Erythroblast (primary cell): ENCODE data around the gene KLHDC7B.

Source experiments
- DNase-seq, 2 experiments: peaks; one replicate each; lab custom pipeline; 2025; lab: John Stamatoyannopoulos, UW
- GATA1 ChIP-seq: IDR thresholded peaks from 2 replicates; pipeline ENCODE4 v1.6.1; 2011; ENCODE audit warnings: low read depth, mild to moderate bottlenecking, control low read depth, low read length, moderate library complexity
- POLR2A ChIP-seq: IDR thresholded peaks from 2 replicates; pipeline ENCODE4 v1.6.1; 2011; ENCODE audit warnings: mild to moderate bottlenecking, low read length

KLHDC7B gene

DNA sequence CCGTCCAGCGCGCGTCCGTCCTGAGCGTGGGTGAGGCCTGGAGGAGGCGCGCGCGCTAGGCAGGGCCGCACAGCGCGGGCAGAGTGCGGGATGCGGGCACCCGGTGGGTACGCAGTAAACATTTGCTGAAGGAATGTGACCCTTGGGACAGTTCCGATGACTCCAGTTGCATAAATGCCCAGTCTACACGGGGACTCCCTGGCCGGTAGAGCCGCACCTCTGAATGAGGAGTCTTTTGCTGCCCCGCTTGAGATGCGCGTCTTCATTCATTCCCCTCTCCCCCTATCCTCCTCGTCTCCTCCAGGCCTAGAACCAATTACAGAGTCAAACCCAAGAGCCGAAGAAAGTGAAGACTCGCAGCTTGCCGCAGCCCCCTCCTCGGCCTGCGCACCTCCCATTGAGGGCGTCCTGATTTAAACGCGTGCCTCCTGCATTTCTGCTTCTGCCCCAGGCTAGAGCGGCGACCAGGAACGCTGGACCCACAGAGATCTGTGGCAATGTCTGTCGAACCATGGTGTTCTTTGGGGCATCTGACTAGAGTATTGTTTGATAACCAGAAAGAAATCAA, 37.7 kb downstream of the KLHDC7B start:
- TF ChIP-seq GATA1 (no peak), POLR2A (peak; percentile 5)
- no peak for DNase-seq

DNA sequence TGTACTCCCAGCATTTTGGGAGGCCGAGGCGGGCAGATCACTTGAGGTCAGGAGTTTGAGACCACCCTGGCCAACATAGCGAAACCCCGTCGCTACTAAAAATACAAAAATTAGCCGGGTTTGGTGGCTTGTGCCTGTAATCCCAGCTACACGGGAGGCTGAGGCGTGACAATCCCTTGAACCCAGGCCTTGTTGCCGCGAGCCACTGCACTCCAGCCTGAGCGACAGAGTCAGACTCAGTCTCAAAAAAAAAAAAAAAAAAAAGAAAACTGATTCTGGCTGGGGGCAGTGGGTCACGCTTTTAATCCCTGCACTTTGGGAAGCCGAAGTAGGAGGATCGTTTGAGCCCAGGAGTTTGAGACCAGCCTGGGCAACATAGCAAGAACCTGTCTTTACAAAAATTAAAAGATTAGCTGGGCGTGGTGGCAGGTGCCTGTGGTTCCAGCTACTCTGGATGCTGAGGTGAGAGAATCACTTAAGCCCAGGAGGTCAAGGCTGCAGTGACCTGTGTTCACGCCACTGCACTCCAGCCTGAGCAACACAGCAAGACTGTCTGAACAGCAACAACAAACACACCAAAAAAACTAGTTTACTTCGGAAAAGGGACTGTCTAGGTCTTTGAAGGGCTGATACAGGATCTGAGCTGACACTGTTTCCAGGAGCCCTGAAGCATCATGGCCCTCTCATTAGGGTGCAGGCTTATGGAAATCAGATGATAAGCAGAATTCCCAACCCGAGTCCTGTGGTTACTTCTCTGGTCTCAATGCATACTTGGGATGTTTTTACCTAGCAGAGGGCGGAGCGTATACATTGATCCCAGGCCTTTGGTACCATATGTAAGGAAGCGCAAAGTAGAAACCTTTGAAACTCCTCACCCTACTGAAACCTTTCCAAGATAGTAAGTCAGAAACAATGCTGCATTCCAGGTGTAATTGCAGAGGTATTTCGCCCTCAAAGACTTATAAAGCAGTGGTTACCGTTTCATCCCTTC, 38.7 kb downstream of the KLHDC7B start:
- TF ChIP-seq POLR2A (no peak), GATA1 (no peak)
- no peak for DNase-seq

DNA sequence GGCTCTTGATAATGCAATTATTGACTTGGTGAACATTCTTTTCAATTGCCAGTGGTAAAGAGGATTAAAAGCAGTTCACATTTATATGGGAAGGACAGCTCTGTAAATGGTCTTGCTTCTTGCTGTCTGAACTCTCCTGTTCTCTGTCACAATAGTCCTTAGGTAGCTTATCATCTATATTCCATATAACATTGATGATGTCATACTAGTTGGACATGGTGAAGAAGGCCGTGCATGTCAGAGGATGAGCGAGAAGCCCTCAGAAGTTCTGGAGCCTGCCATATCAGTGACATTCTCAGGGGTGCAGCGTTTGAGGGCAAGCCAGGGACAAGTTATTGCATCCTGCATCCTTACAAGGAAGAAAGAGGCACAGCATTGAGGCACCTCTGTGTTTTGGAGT, 39.5 kb downstream of the KLHDC7B start:
- no peak for TF ChIP-seq POLR2A
- no peak for TF ChIP-seq GATA1
- DNase-seq = no peak

DNA sequence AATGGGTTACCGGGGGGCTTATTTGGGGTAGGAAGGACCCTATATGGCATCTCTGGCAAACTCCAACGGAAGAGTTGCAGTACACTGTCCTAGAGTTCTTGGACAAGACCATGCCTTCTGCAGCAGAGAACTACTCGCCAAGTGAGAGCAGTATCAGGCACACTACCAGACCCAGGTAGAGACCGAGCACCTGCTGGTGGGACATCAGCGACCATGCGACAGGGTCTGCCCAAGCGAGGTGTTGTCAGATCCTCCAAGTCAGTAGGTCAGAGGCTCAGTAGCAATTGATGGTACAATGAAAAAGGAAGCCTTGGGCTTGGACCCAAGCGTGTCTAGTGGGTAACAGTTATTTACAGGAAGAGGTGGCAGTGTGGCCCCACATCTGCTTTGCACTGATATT, 40.1 kb downstream of the KLHDC7B start:
- DNase-seq = no peak

DNA sequence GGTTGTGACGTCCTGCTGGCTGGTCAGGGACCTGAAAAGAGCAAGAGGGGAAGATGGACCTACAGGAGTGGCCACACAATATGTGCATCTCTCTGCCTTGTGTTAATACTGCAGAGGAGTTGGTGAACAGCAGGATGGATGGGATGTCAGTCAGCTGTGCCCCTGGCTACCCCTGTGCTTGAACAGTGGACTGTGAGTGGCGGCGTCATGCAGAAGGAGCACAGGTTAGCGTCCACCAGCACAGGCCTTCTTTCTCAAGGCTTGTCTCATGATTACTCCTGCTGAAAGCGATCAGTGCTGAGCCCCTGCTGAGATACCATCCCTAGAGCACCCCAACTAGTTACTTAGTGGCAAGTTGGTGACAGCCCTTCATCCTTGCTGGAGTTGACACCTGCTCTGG, 40.7 kb downstream of the KLHDC7B start:
- no peak for TF ChIP-seq GATA1
- TF ChIP-seq POLR2A = no peak

More for the DNA sequence above, 40.1 kb downstream of the KLHDC7B start:
- TF ChIP-seq POLR2A = no peak
- TF ChIP-seq GATA1 = no peak

DNA sequence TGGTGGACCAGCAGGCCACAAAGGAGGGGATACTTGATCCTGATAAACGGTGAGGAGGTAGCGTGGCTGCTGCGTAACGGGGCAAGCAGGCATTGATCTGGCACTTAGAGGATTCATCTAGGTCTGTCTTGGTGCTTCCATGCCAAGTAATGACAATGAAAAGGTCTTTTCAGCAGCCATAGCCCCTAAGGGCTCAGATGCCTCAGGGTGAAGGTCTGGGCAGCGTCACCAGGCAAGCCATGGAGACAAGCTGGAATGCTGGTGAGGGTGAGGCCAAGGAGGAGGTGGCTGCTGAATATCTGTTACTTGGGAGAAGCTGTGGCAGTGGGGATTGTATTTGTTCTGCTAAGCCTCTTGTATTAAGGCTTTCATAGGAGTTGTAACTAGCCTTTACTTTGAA, 41.7 kb downstream of the KLHDC7B start:
- no peak for DNase-seq
- no peak for TF ChIP-seq GATA1
- no peak for TF ChIP-seq POLR2A

More for the DNA sequence above, 40.7 kb downstream of the KLHDC7B start:
- no peak for DNase-seq

DNA sequence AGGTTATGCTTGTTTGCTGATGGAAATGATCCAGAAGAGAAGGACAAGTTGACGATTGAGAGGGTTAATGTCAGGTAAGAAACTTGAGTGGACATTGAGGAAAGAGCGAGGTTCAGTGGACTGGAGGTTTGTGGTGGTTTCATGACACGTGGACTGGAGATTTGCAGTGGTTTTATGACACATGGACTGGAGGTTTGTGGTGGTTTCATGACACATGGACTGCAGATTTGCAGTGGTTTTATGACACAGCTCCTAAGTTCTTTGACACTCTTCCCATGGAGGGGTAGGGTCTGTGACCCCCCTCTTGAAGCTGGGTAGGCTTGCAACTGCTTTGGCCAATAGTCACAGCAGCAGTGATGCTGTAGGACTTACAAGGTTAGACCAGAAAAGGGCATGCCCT, 49.5 kb downstream of the KLHDC7B start:
- no peak for DNase-seq
- TF ChIP-seq POLR2A = no peak
- TF ChIP-seq GATA1 = no peak

DNA sequence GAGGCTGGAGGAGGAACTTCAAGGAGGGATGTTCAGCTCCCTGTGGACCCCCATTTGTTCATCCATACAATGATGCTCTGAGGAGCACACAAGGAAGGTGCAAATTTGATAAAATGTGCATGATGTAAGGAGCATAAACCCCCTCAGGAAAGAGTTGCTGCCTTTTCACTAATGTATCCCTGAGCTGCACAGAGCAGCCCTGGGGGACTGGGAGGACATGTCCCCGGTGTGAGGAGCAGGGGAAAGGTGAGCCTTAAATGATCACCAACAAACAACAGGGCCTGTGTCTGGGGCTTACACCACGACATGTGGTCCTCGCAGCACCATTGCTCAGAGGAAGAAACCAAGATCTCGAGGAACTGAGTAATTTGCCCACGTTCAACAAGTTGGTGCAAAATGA, 51.4 kb downstream of the KLHDC7B start:
- no peak for DNase-seq
- no peak for TF ChIP-seq POLR2A
- TF ChIP-seq GATA1 = no peak

DNA sequence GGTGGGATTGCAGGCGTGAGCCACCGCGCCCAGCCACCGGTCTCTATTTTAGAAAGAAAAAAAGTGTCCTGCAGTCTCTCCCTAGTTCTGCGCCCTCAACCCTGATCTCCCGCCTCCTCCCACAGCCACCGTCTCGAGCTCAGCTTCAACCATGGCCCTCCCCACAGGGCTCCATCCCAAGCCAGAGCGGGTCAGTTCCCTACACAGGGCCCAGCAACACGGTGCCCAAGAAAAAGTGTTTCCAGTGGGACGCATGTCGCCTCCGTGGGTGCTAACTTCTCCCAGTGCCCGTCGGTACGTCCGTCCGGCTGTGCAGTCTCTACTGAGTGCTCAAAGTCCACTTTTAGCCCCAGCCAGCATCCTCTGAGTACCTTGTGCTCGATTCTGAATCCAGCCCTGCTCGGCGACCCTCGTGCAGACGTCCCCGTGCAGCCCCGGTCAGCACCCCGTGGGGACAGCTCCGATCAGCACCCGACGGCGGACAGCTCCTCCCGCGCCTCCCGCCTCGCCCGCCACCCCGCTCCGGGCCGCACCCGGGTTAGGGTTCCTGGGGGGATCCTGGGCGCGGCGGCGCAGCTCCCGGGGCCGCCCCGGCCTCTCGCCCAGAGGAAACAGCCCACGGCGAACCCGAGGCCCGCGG, 54.2 kb downstream of the KLHDC7B start:
- DNase-seq = peak; percentile 53 to 58

DNA sequence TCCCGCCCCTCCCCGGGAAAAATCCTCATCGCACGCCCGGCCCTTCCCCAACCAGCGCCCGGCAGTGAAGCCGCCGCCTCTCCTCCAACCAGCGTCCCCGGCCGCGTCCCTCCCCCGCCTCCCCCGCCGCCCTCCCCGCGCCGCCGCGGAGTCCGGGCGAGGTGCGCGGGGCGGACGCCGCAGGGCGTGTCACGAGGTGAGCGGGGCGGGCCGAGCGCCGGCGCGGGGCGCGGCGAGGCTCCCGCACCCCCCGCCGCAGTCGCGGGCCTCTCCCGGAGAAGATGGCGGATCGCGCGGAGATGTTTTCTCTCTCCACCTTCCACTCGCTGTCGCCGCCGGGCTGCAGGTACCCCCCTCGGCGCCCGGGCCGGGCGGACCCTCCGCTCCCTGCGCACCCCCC, 54.8 kb downstream of the KLHDC7B start, which contains the start of gene MAPK8IP2:
MAPK8IP2 (plus strand) TSS at position 256 of the 400 bp plus-strand sequence; CDS start at position 282, 26 bp downstream.
- DNase-seq = no peak
- TF ChIP-seq GATA1 (no peak), POLR2A (no peak)

More for the DNA sequence above, 54.2 kb downstream of the KLHDC7B start:
- TF ChIP-seq POLR2A (no peak), GATA1 (no peak)
